SK-N-SH treated with all-trans-retinoic acid at 6 μM for 48 hours (cell line): ENCODE measurements around the gene DCTN2.
"Not testable (repeated sequence)": the region's sequence is repeated elsewhere in the genome, so short reads cannot be mapped to it uniquely, and the experiment has no call there.

ENCODE experiments used
- ATAC-seq: fragments of 200-7000 bp; cut with Tn5 transposase; 3 replicates; pipeline ENCODE4 v1.9.1; 2020; ENCODE audit warnings: mild to moderate bottlenecking, moderate library complexity
- ARNTL ChIP-seq: fragments of 450-650 bp; formaldehyde crosslinking; IDR thresholded peaks from 2 replicates; pipeline ENCODE4 v1.5.0; 2020; ENCODE audit warnings: low read depth, mild to moderate bottlenecking, moderate library complexity, borderline replicate concordance
- BACH2 ChIP-seq: fragments of 250-450 bp; sonication (Bioruptor Pico); IDR thresholded peaks from 2 replicates; pipeline ENCODE4 v1.9.0; 2021; ENCODE audit warnings: mild to moderate bottlenecking, borderline replicate concordance
- CREB5 ChIP-seq: fragments of 250-450 bp; sonication (Bioruptor Pico); IDR thresholded peaks from 2 replicates; pipeline ENCODE4 v1.5.1; 2020; ENCODE audit warnings: low read depth, mild to moderate bottlenecking, moderate library complexity
- CSDC2 ChIP-seq: fragments of 250-450 bp; sonication (Bioruptor Pico); IDR thresholded peaks from 2 replicates; pipeline ENCODE4 v1.5.0; 2020; ENCODE audit warnings: mild to moderate bottlenecking, moderate library complexity
- ESRRG ChIP-seq: fragments of 250-450 bp; sonication (Bioruptor Pico); IDR thresholded peaks from 2 replicates; pipeline ENCODE4 v1.6.1; 2021; ENCODE audit warnings: mild to moderate bottlenecking
- ISL1 ChIP-seq: fragments of 250-450 bp; sonication (Bioruptor Pico); IDR thresholded peaks from 2 replicates; pipeline ENCODE4 v2.1.2; 2022; ENCODE audit warnings: mild to moderate bottlenecking, moderate library complexity
- OSR1 ChIP-seq: fragments of 250-450 bp; sonication (Bioruptor Pico); IDR thresholded peaks from 2 replicates; pipeline ENCODE4 v1.8.0; 2022; ENCODE audit warnings: moderate library complexity, mild to moderate bottlenecking, inconsistent platforms
- PATZ1 ChIP-seq: fragments of 250-450 bp; sonication (Bioruptor Pico); IDR thresholded peaks from 2 replicates; pipeline ENCODE4 v1.8.0; 2020; ENCODE audit warnings: mild to moderate bottlenecking, moderate library complexity, borderline replicate concordance
- PPARA ChIP-seq: fragments of 250-450 bp; sonication (Bioruptor Pico); IDR thresholded peaks from 2 replicates; pipeline ENCODE4 v1.5.0; 2020; ENCODE audit warnings: mild to moderate bottlenecking, borderline replicate concordance
- RARB ChIP-seq: fragments of 250-450 bp; sonication (Bioruptor Pico); IDR thresholded peaks from 2 replicates; pipeline ENCODE4 v1.8.0; 2021; ENCODE audit warnings: mild to moderate bottlenecking, moderate library complexity
- SNAI2 ChIP-seq: fragments of 250-450 bp; sonication (Bioruptor Pico); IDR thresholded peaks from 2 replicates; pipeline ENCODE4 v1.5.0; 2020; ENCODE audit warnings: mild to moderate bottlenecking, moderate library complexity
- TCF4 ChIP-seq: fragments of 250-450 bp; sonication (Bioruptor Pico); IDR thresholded peaks from 2 replicates; pipeline ENCODE4 v1.8.0; 2021; ENCODE audit warnings: mild to moderate bottlenecking, moderate library complexity, borderline replicate concordance
- TOX ChIP-seq: fragments of 250-450 bp; sonication (Bioruptor Pico); IDR thresholded peaks from 2 replicates; pipeline ENCODE4 v1.8.0; 2021; ENCODE audit warnings: mild to moderate bottlenecking, moderate library complexity, borderline replicate concordance
- TSHZ2 ChIP-seq: fragments of 250-450 bp; sonication (Bioruptor Pico); IDR thresholded peaks from 2 replicates; pipeline ENCODE4 v1.5.0; 2020; ENCODE audit warnings: mild to moderate bottlenecking, moderate library complexity
- ZC3H10 ChIP-seq: fragments of 250-450 bp; sonication (Bioruptor Pico); IDR thresholded peaks from 2 replicates; pipeline ENCODE4 v1.5.1; 2021; ENCODE audit warnings: mild to moderate bottlenecking, moderate library complexity
- ZFP30 ChIP-seq: fragments of 450-650 bp; formaldehyde crosslinking; IDR thresholded peaks from 2 replicates; pipeline ENCODE4 v1.5.0; 2022; ENCODE audit warnings: mild to moderate bottlenecking, moderate library complexity
- ZNF565 ChIP-seq: fragments of 450-650 bp; formaldehyde crosslinking; conservative IDR thresholded peaks from 2 replicates; pipeline ENCODE4 v1.5.0; 2020; ENCODE audit warnings: low read depth, mild to moderate bottlenecking, moderate library complexity
- ZNF70 ChIP-seq: fragments of 450-650 bp; formaldehyde crosslinking; IDR thresholded peaks from 2 replicates; pipeline ENCODE4 v1.5.0; 2020; ENCODE audit warnings: mild to moderate bottlenecking, moderate library complexity
- ZNF8 ChIP-seq: fragments of 450-650 bp; formaldehyde crosslinking; IDR thresholded peaks from 2 replicates; pipeline ENCODE4 v1.5.0; 2020; ENCODE audit warnings: mild to moderate bottlenecking, moderate library complexity
- TF ChIP-seq, protein P1 (sequence below): fragments of 250-450 bp; sonication (Bioruptor Pico); IDR thresholded peaks from 2 replicates; pipeline ENCODE4 v1.5.1; 2021; ENCODE audit warnings: mild to moderate bottlenecking, moderate library complexity
- TF ChIP-seq, protein P2 (sequence below): fragments of 250-450 bp; sonication (Bioruptor Pico); IDR thresholded peaks from 2 replicates; pipeline ENCODE4 v1.8.0; 2021; ENCODE audit warnings: low read depth, mild to moderate bottlenecking, moderate library complexity, borderline replicate concordance

DCTN2 gene

DNA sequence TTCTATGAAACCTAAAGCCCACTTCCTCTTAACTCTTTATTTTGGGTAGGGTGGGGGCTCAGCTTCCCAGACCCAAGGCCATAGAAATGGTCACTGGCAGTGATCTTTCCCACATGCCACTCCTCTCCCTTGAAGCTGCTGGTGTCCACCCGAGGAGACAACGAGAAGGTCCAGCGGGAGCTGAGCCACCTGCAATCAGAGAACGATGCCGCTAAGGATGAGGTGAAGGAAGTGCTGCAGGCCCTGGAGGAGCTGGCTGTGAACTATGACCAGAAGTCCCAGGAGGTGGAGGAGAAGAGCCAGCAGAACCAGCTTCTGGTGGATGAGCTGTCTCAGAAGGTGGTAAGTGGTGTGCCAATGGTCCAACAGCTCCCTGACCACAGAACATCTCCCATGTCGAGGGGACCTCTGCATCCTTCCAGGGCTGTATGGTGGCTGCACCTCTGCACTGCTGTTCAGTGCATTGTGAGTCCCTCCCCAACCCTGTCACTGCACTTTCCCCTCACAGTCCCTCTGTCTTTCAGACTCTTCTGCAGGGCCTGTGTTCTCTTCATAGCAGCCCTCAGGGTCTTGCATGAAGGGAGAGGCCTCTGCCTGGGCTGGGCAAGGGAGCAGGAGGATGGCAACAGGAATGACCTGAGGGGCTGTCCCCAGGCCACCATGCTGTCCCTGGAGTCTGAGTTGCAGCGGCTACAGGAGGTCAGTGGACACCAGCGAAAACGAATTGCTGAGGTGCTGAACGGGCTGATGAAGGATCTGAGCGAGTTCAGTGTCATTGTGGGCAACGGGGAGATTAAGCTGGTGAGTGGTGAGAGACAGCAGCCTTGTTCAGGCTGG is 25.2 kb upstream of the DCTN2 start:
- no peak for ATAC-seq
- TF ChIP-seq ZNF70 (CRISPR knock-in tag) (no peak), SNAI2 (CRISPR knock-in tag) (no peak), ZNF8 (no peak), TOX (CRISPR knock-in tag) (no peak), TSHZ2 (no peak), PPARA (CRISPR knock-in tag) (no peak), TCF4 (CRISPR knock-in tag) (no peak), CSDC2 (no peak), BACH2 (CRISPR knock-in tag) (no peak)
- TF ChIP-seq, protein P1, sequence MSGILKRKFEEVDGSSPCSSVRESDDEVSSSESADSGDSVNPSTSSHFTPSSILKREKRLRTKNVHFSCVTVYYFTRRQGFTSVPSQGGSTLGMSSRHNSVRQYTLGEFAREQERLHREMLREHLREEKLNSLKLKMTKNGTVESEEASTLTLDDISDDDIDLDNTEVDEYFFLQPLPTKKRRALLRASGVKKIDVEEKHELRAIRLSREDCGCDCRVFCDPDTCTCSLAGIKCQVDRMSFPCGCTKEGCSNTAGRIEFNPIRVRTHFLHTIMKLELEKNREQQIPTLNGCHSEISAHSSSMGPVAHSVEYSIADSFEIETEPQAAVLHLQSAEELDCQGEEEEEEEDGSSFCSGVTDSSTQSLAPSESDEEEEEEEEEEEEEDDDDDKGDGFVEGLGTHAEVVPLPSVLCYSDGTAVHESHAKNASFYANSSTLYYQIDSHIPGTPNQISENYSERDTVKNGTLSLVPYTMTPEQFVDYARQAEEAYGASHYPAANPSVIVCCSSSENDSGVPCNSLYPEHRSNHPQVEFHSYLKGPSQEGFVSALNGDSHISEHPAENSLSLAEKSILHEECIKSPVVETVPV: no peak
- TF ChIP-seq, protein P2, sequence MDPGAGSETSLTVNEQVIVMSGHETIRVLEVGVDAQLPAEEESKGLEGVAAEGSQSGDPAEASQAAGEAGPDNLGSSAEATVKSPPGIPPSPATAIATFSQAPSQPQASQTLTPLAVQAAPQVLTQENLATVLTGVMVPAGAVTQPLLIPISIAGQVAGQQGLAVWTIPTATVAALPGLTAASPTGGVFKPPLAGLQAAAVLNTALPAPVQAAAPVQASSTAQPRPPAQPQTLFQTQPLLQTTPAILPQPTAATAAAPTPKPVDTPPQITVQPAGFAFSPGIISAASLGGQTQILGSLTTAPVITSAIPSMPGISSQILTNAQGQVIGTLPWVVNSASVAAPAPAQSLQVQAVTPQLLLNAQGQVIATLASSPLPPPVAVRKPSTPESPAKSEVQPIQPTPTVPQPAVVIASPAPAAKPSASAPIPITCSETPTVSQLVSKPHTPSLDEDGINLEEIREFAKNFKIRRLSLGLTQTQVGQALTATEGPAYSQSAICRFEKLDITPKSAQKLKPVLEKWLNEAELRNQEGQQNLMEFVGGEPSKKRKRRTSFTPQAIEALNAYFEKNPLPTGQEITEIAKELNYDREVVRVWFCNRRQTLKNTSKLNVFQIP: no peak

GRCh38 chr12:57570438-57570837 is 23.4 kb upstream of the DCTN2 start:
- not testable (repeated sequence) for ATAC-seq

DNA sequence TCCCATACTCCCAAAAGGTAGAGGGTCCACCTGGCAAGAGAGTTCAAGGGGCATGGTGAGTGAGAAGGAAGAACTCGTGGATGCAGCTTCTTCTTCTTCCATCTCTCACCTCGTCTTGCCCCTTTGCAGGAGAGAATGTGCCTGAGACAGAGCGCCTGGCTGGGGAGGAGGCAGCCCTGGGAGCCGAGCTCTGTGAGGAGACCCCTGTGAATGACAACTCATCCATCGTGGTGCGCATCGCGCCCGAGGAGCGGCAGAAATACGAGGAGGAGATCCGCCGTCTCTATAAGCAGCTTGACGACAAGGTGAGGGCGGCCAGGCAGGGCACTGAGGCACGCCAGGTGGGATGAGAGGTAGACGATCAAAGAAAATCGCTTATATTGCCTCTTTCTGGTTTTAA is 22.9 kb upstream of the DCTN2 start:
- TF ChIP-seq ESRRG (CRISPR knock-in tag): no peak
- TF ChIP-seq PPARA (CRISPR knock-in tag): no peak
- TF ChIP-seq ZNF565: no peak
- TF ChIP-seq, protein P2: no peak
- TF ChIP-seq ARNTL (CRISPR knock-in tag): no peak
- no peak for TF ChIP-seq RARB (CRISPR knock-in tag)
- TF ChIP-seq TCF4 (CRISPR knock-in tag): no peak
- TF ChIP-seq ZFP30 (CRISPR knock-in tag): no peak
- no peak for TF ChIP-seq PATZ1 (CRISPR knock-in tag)
- no peak for TF ChIP-seq ZC3H10 (CRISPR knock-in tag)
- TF ChIP-seq BACH2 (CRISPR knock-in tag): no peak
- TF ChIP-seq, protein P1: no peak
- no peak for TF ChIP-seq SNAI2 (CRISPR knock-in tag)
- no peak for TF ChIP-seq ZNF8
- no peak for TF ChIP-seq TOX (CRISPR knock-in tag)
- TF ChIP-seq CREB5 (CRISPR knock-in tag): no peak
- no peak for TF ChIP-seq OSR1 (CRISPR knock-in tag)
- no peak for TF ChIP-seq ISL1 (CRISPR knock-in tag)
- TF ChIP-seq TSHZ2: no peak
- no peak for ATAC-seq
